ENCODE measurements around the gene SLC47A2.

DNA sequence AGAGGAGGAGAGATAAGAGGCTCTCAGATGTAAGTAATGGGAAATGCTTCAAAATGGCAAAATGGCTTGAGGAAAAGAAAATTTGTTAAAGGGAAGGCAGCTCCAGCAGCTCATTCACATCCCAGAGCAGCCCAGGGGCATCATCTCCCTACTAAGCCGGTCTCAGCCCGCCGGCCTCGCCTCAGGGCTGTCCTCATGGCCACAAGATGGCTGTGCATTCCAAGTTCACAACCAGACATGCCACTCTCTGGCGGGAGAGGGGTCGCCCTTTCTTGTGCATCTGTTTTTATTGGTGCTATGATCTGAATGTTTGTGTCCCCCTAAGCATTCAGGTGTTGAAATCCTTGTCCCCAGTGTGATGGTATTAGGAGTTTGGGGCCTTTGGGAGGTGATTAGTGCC is 13.5 kb upstream of the SLC47A2 start:
- TF ChIP-seq, protein P1, sequence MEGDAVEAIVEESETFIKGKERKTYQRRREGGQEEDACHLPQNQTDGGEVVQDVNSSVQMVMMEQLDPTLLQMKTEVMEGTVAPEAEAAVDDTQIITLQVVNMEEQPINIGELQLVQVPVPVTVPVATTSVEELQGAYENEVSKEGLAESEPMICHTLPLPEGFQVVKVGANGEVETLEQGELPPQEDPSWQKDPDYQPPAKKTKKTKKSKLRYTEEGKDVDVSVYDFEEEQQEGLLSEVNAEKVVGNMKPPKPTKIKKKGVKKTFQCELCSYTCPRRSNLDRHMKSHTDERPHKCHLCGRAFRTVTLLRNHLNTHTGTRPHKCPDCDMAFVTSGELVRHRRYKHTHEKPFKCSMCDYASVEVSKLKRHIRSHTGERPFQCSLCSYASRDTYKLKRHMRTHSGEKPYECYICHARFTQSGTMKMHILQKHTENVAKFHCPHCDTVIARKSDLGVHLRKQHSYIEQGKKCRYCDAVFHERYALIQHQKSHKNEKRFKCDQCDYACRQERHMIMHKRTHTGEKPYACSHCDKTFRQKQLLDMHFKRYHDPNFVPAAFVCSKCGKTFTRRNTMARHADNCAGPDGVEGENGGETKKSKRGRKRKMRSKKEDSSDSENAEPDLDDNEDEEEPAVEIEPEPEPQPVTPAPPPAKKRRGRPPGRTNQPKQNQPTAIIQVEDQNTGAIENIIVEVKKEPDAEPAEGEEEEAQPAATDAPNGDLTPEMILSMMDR (IDR thresholded peaks at IDR 0.05; ENCODE audit: poor library complexity, severe bottlenecking) = no peak
- TF ChIP-seq RAD21 (conservative IDR thresholded peaks at IDR 0.05) = no peak
- TF ChIP-seq POLR2AphosphoS5 (IDR thresholded peaks at IDR 0.05) = no peak
- TF ChIP-seq EZH2 (IDR thresholded peaks at IDR 0.05; ENCODE audit: borderline replicate concordance, insufficient read depth, low read length, poor library complexity, severe bottlenecking) = no peak
- no peak for TF ChIP-seq TAF1 (IDR thresholded peaks at IDR 0.05; ENCODE audit: low read depth)
- no peak for TF ChIP-seq SMC3 (conservative IDR thresholded peaks at IDR 0.05; ENCODE audit: poor library complexity)
